H1 (cell line): Measurements from ENCODE around the gene MYO16. TPM values are rescaled to one million over a fixed set of nuclear protein-coding genes. Genes with fewer than 3 reads are reported as not detected.

Experiments
- CTCF ChIA-PET: fragments of 300-600 bp; sonication (Branson Sonifier 250); formaldehyde crosslinking; loops from one replicate; lab custom pipeline; 2021; ENCODE audit not compliant: partially characterized antibody; lab: Charles Lee
- POLR2A ChIA-PET: fragments of 300-600 bp; sonication (Branson Sonifier 250); formaldehyde crosslinking; loops from one replicate; lab custom pipeline; 2021; ENCODE audit warnings: inconsistent platforms; ENCODE audit not compliant: partially characterized antibody; lab: Charles Lee
- DNase-seq, 2 experiments: peaks; one replicate each; pipeline versions ENCODE4 v3.0.0 to v3.0.0-alpha.2; 2010 to 2022; ENCODE audit warnings: low spot score in 2 of 2, low read depth in 1 of 2, mixed read lengths in 1 of 2
- FAIRE-seq: peaks from 2 replicates; lab custom pipeline; 2011; peaks lifted over from hg19 to GRCh38; lab: Jason Lieb, UNC
- H2AFZ ChIP-seq: 2 replicates; pipeline ENCODE4 v1.8.1; 2012; ENCODE audit warnings: low read length, inconsistent platforms
- H2AK5ac ChIP-seq: 2 replicates; pipeline ENCODE4 v1.6.1; 2013; ENCODE audit warnings: low read depth, low read length
- H2BK120ac ChIP-seq: replicated peaks from 2 replicates; pipeline ENCODE3; 2013; ENCODE audit warnings: low read depth, low read length, inconsistent platforms
- H2BK12ac ChIP-seq: 2 replicates; pipeline ENCODE4 v1.6.1; 2013; ENCODE audit warnings: low read depth, low read length
- H2BK15ac ChIP-seq: 2 replicates; pipeline ENCODE4 v1.6.1; 2013; ENCODE audit warnings: low read length
- H2BK20ac ChIP-seq: 2 replicates; pipeline ENCODE4 v1.6.1; 2013; ENCODE audit warnings: low read length
- H2BK5ac ChIP-seq: 2 replicates; pipeline ENCODE4 v1.6.1; 2013; ENCODE audit warnings: low read depth, low read length
- H3K14ac ChIP-seq: 2 replicates; pipeline ENCODE4 v1.6.1; 2013; ENCODE audit warnings: inconsistent platforms; ENCODE audit not compliant: insufficient read length
- H3K18ac ChIP-seq: 2 replicates; pipeline ENCODE4 v1.6.1; 2013; ENCODE audit warnings: low read length; ENCODE audit errors: extremely low read depth
- H3K23ac ChIP-seq: 2 replicates; pipeline ENCODE4 v1.6.1; 2013; ENCODE audit warnings: inconsistent platforms; ENCODE audit not compliant: insufficient read length
- H3K23me2 ChIP-seq: 2 replicates; pipeline ENCODE4 v1.6.1; 2013; ENCODE audit warnings: low read depth, low read length
- H3K27ac ChIP-seq: 2 replicates; pipeline ENCODE4 v1.6.1; 2011; ENCODE audit warnings: low read depth, low read length, inconsistent platforms
- H3K27me3 ChIP-seq, 4 experiments: replicated peaks in 1 of 4; 1 replicate in 1 of 4; 2 replicates in 3 of 4; pipeline versions ENCODE4 v1.6.1 to v1.8.1; 2011 to 2013; ENCODE audit warnings: low read length in 3 of 4, mild to moderate bottlenecking in 3 of 4, inconsistent platforms in 2 of 4, mixed read lengths in 2 of 4, moderate library complexity in 1 of 4; ENCODE audit not compliant: control insufficient read depth in 3 of 4, insufficient read depth in 3 of 4; ENCODE audit errors: extremely low read depth in 1 of 4
- H3K36me3 ChIP-seq, 4 experiments: 2 replicates each; pipeline versions ENCODE4 v1.6.1 to v1.8.1; 2011 to 2013; ENCODE audit warnings: mild to moderate bottlenecking in 4 of 4, low read length in 3 of 4, moderate library complexity in 2 of 4, control low read depth in 1 of 4, inconsistent platforms in 1 of 4; ENCODE audit not compliant: insufficient read depth in 4 of 4, control insufficient read depth in 2 of 4
- H3K4ac ChIP-seq: replicated peaks from 2 replicates; pipeline ENCODE3; 2013; ENCODE audit warnings: low read length, low read depth, mixed read lengths, inconsistent platforms; ENCODE audit not compliant: insufficient read length
- H3K4me1 ChIP-seq, 4 experiments: replicated peaks in 1 of 4; 1 replicate in 1 of 4; 2 replicates in 3 of 4; pipeline versions ENCODE4 v1.6.1 to v1.8.1; 2011 to 2013; ENCODE audit warnings: low read length in 3 of 4, inconsistent platforms in 2 of 4, mixed read lengths in 1 of 4; ENCODE audit not compliant: insufficient read depth in 4 of 4, control insufficient read depth in 3 of 4
- H3K4me2 ChIP-seq, 2 experiments: 2 replicates each; pipeline versions ENCODE4 v1.6.1 to v1.8.1; 2011 to 2013; ENCODE audit warnings: low read depth in 2 of 2, low read length in 2 of 2, control low read depth in 1 of 2, inconsistent platforms in 1 of 2, mild to moderate bottlenecking in 1 of 2; ENCODE audit not compliant: insufficient read depth in 1 of 2
- H3K4me3 ChIP-seq, 4 experiments: fragments of 200-600, 300-600 bp in 1 of 4; sonication (generic), shearing (Covaris generic), sonication (Bioruptor Twin) in 1 of 4; 2 replicates each; pipeline versions ENCODE4 v1.5.1 to v1.8.1; 2011 to 2016; ENCODE audit warnings: low read length in 4 of 4, low read depth in 3 of 4, control low read depth in 2 of 4, inconsistent platforms in 2 of 4, mild to moderate bottlenecking in 2 of 4, mixed read lengths in 1 of 4, moderate library complexity in 1 of 4; ENCODE audit not compliant: insufficient read depth in 2 of 4; ENCODE audit errors: extremely low read depth in 1 of 4
- H3K56ac ChIP-seq: replicated peaks from 2 replicates; pipeline ENCODE3; 2013; ENCODE audit warnings: low read depth, mild to moderate bottlenecking, mixed read lengths, low read length, inconsistent platforms; ENCODE audit not compliant: insufficient read length
- H3K79me1 ChIP-seq: 2 replicates; pipeline ENCODE4 v1.6.1; 2013; ENCODE audit warnings: low read depth, low read length, control low read depth
- H3K79me2 ChIP-seq, 2 experiments: 2 replicates each; pipeline versions ENCODE4 v1.6.1 to v1.8.1; 2012 to 2013; ENCODE audit warnings: low read length in 2 of 2, mild to moderate bottlenecking in 2 of 2, inconsistent platforms in 1 of 2; ENCODE audit not compliant: insufficient read depth in 2 of 2, control insufficient read depth in 1 of 2
- H3K9ac ChIP-seq, 4 experiments: replicated peaks in 1 of 4; 1 replicate in 1 of 4; 2 replicates in 3 of 4; pipeline versions ENCODE4 v1.6.1 to v1.8.1; 2011 to 2013; ENCODE audit warnings: low read depth in 3 of 4, low read length in 3 of 4, control low read depth in 2 of 4, mild to moderate bottlenecking in 2 of 4, moderate library complexity in 2 of 4, inconsistent platforms in 1 of 4; ENCODE audit errors: extremely low read depth in 1 of 4
- H3K9me3 ChIP-seq, 2 experiments: 2 replicates each; pipeline versions ENCODE4 v1.6.1 to v1.8.1; 2012 to 2013; ENCODE audit warnings: mild to moderate bottlenecking in 2 of 2, moderate library complexity in 2 of 2, control low read depth in 1 of 2, inconsistent platforms in 1 of 2, low read depth in 1 of 2, low read length in 1 of 2, mixed read lengths in 1 of 2; ENCODE audit not compliant: insufficient read depth in 2 of 2
- H4K20me1 ChIP-seq, 2 experiments: replicated peaks in 1 of 2; 2 replicates each; pipeline versions ENCODE3 to v1.8.1; 2011 to 2013; ENCODE audit warnings: inconsistent platforms in 2 of 2, low read length in 2 of 2, mild to moderate bottlenecking in 1 of 2; ENCODE audit not compliant: insufficient read depth in 2 of 2, control insufficient read depth in 1 of 2
- H4K5ac ChIP-seq: 2 replicates; pipeline ENCODE4 v1.6.1; 2013; ENCODE audit warnings: low read length, low read depth, mixed read lengths, inconsistent platforms; ENCODE audit not compliant: insufficient read length
- H4K8ac ChIP-seq: 2 replicates; pipeline ENCODE4 v1.8.0; 2013; ENCODE audit warnings: mild to moderate bottlenecking, moderate library complexity, low read length, inconsistent platforms; ENCODE audit not compliant: insufficient read depth; ENCODE audit errors: extremely low read depth
- H4K91ac ChIP-seq: replicated peaks from 2 replicates; pipeline ENCODE3; 2013; ENCODE audit warnings: low read length, mixed read lengths, inconsistent platforms; ENCODE audit not compliant: insufficient read length
- CEBPB ChIP-seq: IDR thresholded peaks from 2 replicates; pipeline ENCODE4 v1.6.1; 2012; ENCODE audit warnings: low read depth, low read length
- CREB1 ChIP-seq: IDR thresholded peaks from 2 replicates; pipeline ENCODE4 v1.6.1; 2012; ENCODE audit warnings: inconsistent platforms
- CTCF ChIP-seq, 3 experiments: IDR thresholded peaks; 1 replicate in 2 of 3; 2 replicates in 1 of 3; pipeline versions ENCODE4 v1.5.1 to v1.6.1; 2011; ENCODE audit warnings: low read length in 3 of 3, mild to moderate bottlenecking in 3 of 3, inconsistent platforms in 2 of 3, low read depth in 1 of 3, moderate library complexity in 1 of 3; ENCODE audit not compliant: insufficient read depth in 1 of 3; ENCODE audit errors: control extremely low read depth in 1 of 3
- HDAC2 ChIP-seq, 2 experiments: fragments of 300-600 bp in 1 of 2; sonication (generic) in 1 of 2; IDR thresholded peaks; 2 replicates each; pipeline ENCODE4 v1.6.1; 2011 to 2012; ENCODE audit warnings: low read depth in 2 of 2, low read length in 2 of 2, mild to moderate bottlenecking in 2 of 2, moderate library complexity in 2 of 2, borderline replicate concordance in 1 of 2, inconsistent platforms in 1 of 2
- HDAC6 ChIP-seq: IDR thresholded peaks from one replicate; pipeline ENCODE4 v1.7.1; 2012; ENCODE audit warnings: low read depth, mild to moderate bottlenecking, inconsistent platforms, low read length, moderate library complexity
- JUN ChIP-seq: IDR thresholded peaks from 2 replicates; pipeline ENCODE4 v1.6.1; 2011; ENCODE audit warnings: low read depth, mild to moderate bottlenecking, improper control_type of control experiment, low read length
- MAFK ChIP-seq: IDR thresholded peaks from 2 replicates; pipeline ENCODE4 v1.6.1; 2012; ENCODE audit warnings: low read depth, mild to moderate bottlenecking, improper control_type of control experiment, low read length
- POLR2A ChIP-seq, 2 experiments: IDR thresholded peaks; 1 replicate in 1 of 2; 2 replicates in 1 of 2; pipeline ENCODE4 v1.6.1; 2011; ENCODE audit warnings: low read depth in 2 of 2, low read length in 2 of 2, mild to moderate bottlenecking in 2 of 2; ENCODE audit errors: control extremely low read depth in 1 of 2
- SP2 ChIP-seq: IDR thresholded peaks from 2 replicates; pipeline ENCODE4 v1.6.1; 2012; ENCODE audit warnings: mild to moderate bottlenecking, low read length, inconsistent platforms
- SRF ChIP-seq: IDR thresholded peaks from 2 replicates; pipeline ENCODE4 v1.6.1; 2011; ENCODE audit warnings: mild to moderate bottlenecking, low read depth, low read length, moderate library complexity
- TBP ChIP-seq: IDR thresholded peaks from 2 replicates; pipeline ENCODE4 v1.6.1; 2011; ENCODE audit warnings: low read depth, low read length, improper control_type of control experiment
- YY1 ChIP-seq: IDR thresholded peaks from 2 replicates; pipeline ENCODE4 v1.6.1; 2011; ENCODE audit warnings: low read depth, mild to moderate bottlenecking, low read length
- WGBS, 2 experiments: shearing (Covaris generic) in 1 of 2; methylation state at CpG; one replicate each; pipeline versions ENCODE4 v1.1.6 to v1.1.7; 2013 to 2015; ENCODE audit warnings: low lambda C conversion rate in 2 of 2, mixed read lengths in 2 of 2, inconsistent platforms in 1 of 2, low coverage in 1 of 2, missing lambda C conversion rate in 1 of 2; ENCODE audit not compliant: insufficient replicate concordance in 2 of 2, insufficient coverage in 1 of 2, insufficient read length in 1 of 2; ENCODE audit errors: extremely low coverage in 1 of 2, missing lambda C conversion rate in 1 of 2; 5-methylcytosine and 5-hydroxymethylcytosine counted together
- polyA plus RNA-seq, 7 experiments: library from polyadenylated mRNA; depleted of rRNA in 3 of 7; stranded (reverse) in 5 of 7; unstranded in 2 of 7; fragments of >200 nt in 5 of 7; fragments of 200-250 nt in 2 of 7; gene quantifications; 1 replicate in 5 of 7; 2 replicates in 1 of 7; 4 replicates in 1 of 7; pipeline versions ENCODE4 v1.2.1 to v1.2.3, GENCODE V29; 2011 to 2013; ENCODE audit warnings: missing spikeins in 2 of 7, mixed read lengths in 2 of 7
- total RNA-seq: library from RNA; stranded (reverse); fragmentation: NEBNext Ultra II Directional; extraction: Animal tissue kit (Norgen Biotek cat#: 25700); gene quantifications from 2 replicates; pipeline ENCODE4 v1.2.1, GENCODE V29; 2021

The MYO16 gene
- total and polyA plus RNA-seq, 2 of the 8 experiments (the other 6 are each of a cell fraction or from before 2014, with no cell fraction given), result 0.02 to 0.22 TPM

- no peak overlapping the region for H3K56ac ChIP-seq
- no peak overlapping the region for H3K27ac ChIP-seq
- FAIRE-seq (no peak), DNase-seq (no peak)
- H3K18ac ChIP-seq, result no peak overlapping the region
- no peak overlapping the region for H2AFZ ChIP-seq
- no peak overlapping the region for H3K9ac ChIP-seq
- H2BK5ac ChIP-seq, result no peak overlapping the region
- H2AK5ac ChIP-seq, result no peak overlapping the region
- H3K79me1 ChIP-seq, result no peaks in the 10 kb centered on the region
- H3K4me2 ChIP-seq, result no peak overlapping the region
- H4K8ac ChIP-seq, result no peak overlapping the region
- H4K20me1 ChIP-seq, result no peaks in the 10 kb centered on the region
- no peaks in the 10 kb centered on the region for H3K36me3 ChIP-seq
- no peaks in the 10 kb centered on the region for H3K79me2 ChIP-seq
- no peaks in the 10 kb centered on the region for H3K23me2 ChIP-seq
- H4K91ac ChIP-seq, result no peak overlapping the region
- ChIA-PET CTCF (interaction anchor here (1.2 kb wide), 1 partner anchor 12 kb away, joined by 3 read pairs; no protein-coding TSS in a partner anchor), POLR2A (no interaction called here)
- no peaks in the 10 kb centered on the region for H3K4me1 ChIP-seq
- no peak overlapping the region for H2BK20ac ChIP-seq
- 91% methylated on average over 11 of the region's 11 CpGs; no CpG with 5 or more reads in 1 of the 2 experiments for WGBS, 2 experiments
- no peak overlapping the region for H2BK120ac ChIP-seq
- no peak overlapping the region for H3K4ac ChIP-seq
- no peak overlapping the region for H3K23ac ChIP-seq
- H2BK12ac ChIP-seq, result no peak overlapping the region; the same call in 1 of the 2 replicates
- H2BK15ac ChIP-seq, result no peak overlapping the region
- H4K5ac ChIP-seq, result no peak overlapping the region
- H3K27me3 ChIP-seq, result no peaks in the 10 kb centered on the region
- no peaks in the 10 kb centered on the region for H3K9me3 ChIP-seq
- H3K4me3 ChIP-seq, result no peak overlapping the region
- no peak overlapping the region for H3K14ac ChIP-seq
- TF ChIP-seq CTCF (IDR thresholded peaks at IDR 0.05; ENCODE audit: control extremely low read depth in 1 of 3, insufficient read depth in 1 of 3, low read depth in 1 of 3, low read length in 3 of 3), result no peak
- no peak for TF ChIP-seq YY1
- TF ChIP-seq HDAC2 (IDR thresholded peaks at IDR 0.05; ENCODE audit: borderline replicate concordance in 1 of 2, low read depth in 2 of 2, low read length in 2 of 2), result no peak
- TF ChIP-seq HDAC6, result no peak
- TF ChIP-seq POLR2A (IDR thresholded peaks at IDR 0.05; ENCODE audit: control extremely low read depth in 1 of 2, low read depth in 2 of 2, low read length in 2 of 2), result no peak
- TF ChIP-seq MAFK, result no peak
- TF ChIP-seq CREB1, result no peak
- TF ChIP-seq TBP, result no peak
- TF ChIP-seq SP2, result no peak
- no peak for TF ChIP-seq CEBPB
- TF ChIP-seq SRF, result no peak
- TF ChIP-seq JUN, result no peak
Observed at GRCh38 chr13:108957369-108958012, 328.1 kb downstream of the MYO16 start.
